ENCODE results near the gene DAB2.

- TF ChIP-seq POLR2A (IDR thresholded peaks at IDR 0.05) (no peak), CTCF (IDR thresholded peaks at IDR 0.05) (no peak)
These were observed 45.1 kb downstream of the DAB2 start for GRCh38 chr5:39379693-39380092.

Data from breast epithelium (tissue), 3 donors.